ENCODE measurements around the gene ZBTB39.

- TF ChIP-seq CTCF (IDR thresholded peaks at IDR 0.05; ENCODE audit: low read length) (no peak), EZH2 (IDR thresholded peaks at IDR 0.05; ENCODE audit: borderline replicate concordance, low read length) (no peak)
Observed at GRCh38 chr12:56988207-56988739, 18.1 kb downstream of the ZBTB39 start.

Data from OCI-LY1 (cell line).